ENCODE measurements around the gene DPEP3. TPM values are rescaled to one million over a fixed set of nuclear protein-coding genes. Genes with fewer than 3 reads are reported as not detected.
"Not testable (repeated sequence)": the region's sequence is repeated elsewhere in the genome, so short reads cannot be mapped to it uniquely, and the experiment has no call there.

Gene DPEP3
- total RNA-seq, 1 donor from 2014 or later, result not detected

- no peak for DNase-seq (ENCODE audit: low spot score)
These were observed 16.4 kb upstream of the DPEP3 start for GRCh38 chr16:67996666-67997065.

DNA sequence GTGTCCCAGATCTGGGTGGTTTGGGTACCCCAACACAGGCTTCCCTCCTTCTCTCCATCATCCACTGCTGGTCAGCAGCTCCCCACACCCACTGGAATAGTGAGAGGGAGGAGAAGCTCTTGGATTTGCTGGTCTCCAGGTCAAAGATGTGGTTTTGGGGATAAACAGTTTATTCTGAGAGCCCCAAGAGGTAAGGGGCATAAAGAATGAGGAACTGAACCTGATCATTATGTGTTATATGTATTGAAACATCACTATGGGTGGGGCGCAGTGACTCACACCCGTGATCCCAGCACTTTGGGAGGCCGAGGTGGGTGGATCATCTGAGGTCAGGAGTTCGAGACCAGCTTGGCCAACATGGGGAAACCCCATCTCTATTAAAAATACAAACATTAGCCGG is 15.1 kb upstream of the DPEP3 start:
- no peak for DNase-seq (ENCODE audit: low spot score)
- intact Hi-C loops (cut with DNase I), result no loop called here

More at GRCh38 chr16:67996666-67997065, 16.4 kb upstream of the DPEP3 start:
- intact Hi-C loops (cut with DNase I), result no loop called here

DNA sequence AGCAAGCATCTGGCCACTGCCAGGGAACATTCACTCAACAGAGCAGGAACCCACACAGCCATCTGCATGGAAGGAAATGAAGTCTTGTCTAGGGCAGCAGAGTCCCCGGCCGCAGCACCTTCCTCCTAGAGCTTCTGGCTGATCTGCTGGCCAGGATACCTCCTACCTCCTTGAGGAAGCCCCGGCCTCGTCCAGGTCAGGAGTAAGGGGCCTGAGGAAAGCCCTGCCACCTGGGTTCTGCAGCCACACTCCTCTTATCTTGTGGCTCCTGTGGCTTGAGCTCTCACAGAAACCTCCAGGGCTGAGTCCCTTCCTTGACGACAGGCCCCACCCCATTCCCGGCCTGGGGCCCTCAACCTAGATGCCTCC is 13.7 kb upstream of the DPEP3 start:
- not testable (repeated sequence) for DNase-seq (ENCODE audit: low spot score)
- intact Hi-C loops (cut with DNase I), result loop anchor here (5.0 kb wide), 2 partner anchors 48 to 238 kb away; no protein-coding TSS in a partner anchor

DNA sequence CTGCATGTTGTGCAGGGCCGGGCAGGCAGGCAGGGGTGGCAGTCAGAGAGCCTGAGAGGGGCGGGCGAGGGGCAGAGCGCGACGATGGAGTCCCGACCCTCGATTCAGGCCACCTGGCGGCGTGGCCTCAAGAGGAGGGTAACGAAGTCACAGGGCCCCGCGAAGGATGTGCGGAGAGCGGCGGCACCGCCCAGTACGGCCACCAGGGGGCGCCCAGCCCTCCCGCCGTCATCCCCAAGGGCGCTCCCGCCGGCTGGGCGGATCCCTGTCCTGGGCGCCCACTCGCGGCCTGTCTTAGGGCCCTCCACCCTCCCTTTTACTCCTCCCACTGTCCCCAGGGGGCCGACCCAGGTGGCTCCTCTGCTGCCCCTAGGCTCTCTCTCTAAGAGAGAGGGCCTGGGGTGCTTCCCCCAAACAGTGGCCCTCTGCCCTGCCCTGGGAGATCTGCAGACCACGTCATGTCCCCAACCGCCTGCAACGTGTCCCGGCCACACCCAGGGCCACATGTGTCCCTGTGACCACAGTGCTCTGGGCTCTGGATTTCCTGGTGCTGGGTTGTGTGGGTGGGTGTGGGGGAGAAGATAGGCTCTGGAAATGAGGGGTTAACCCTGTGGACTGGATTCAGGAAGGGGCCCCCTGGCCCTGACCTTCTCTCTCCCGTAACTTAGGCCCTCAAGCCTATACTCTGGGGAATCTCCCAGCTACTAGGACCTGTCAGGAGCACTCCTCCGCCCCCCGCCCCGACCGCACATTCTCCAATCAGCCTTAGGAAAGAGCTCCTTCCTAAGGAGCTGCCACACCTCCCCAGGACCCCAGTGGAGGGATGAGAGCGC is 13.1 kb upstream of the DPEP3 start:
- intact Hi-C loops (cut with DNase I), result loop anchor here (5.0 kb wide), 2 partner anchors 49 to 239 kb away; no protein-coding TSS in a partner anchor
- peak; percentile 90 for DNase-seq (ENCODE audit: low spot score)

GRCh38 chr16:67992661-67993206 is 12.4 kb upstream of the DPEP3 start:
- DNase-seq (ENCODE audit: low spot score), result no peak
- intact Hi-C loops (cut with DNase I), result loop anchor here (5.0 kb wide), 2 partner anchors 50 to 240 kb away; no protein-coding TSS in a partner anchor

GRCh38 chr16:67990018-67990386 is 9.7 kb upstream of the DPEP3 start:
- DNase-seq (ENCODE audit: low spot score), result no peak
- intact Hi-C loops (cut with DNase I), result loop anchor here (5.0 kb wide), 2 partner anchors 52 to 242 kb away; no protein-coding TSS in a partner anchor

DNA sequence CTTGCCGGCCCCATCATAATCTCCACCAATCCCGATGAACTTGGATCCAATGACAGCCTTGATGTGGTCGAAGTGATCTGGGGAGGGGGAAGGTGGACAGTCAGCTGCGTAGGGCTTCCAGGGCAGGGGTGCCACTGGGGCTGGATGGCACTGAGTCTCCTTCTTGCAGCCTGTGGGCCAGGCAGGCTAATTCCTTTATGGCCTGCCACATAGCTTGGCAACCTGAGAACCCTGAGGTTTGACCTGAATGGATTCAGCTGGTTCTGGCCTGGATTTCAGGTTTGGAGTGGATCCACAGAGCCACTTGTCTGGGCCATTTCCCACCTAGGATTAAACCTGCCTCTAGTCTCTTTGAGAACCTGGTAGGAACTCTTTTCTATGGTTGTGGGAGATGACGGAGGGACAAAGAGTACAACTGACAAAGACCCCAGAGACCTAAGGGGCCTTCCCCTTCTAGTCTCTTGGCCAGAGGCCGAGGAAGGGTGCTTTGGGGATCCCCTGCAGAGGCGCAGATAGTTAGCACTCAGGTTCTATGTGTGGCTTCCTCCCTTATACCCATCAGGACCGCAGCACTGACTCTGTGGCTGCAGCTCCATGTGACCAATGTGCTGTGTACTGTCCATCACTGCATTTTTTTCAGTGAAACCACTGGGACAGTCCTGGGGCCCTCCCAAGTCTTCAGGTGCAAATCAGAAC is 9.2 kb upstream of the DPEP3 start:
- intact Hi-C loops (cut with DNase I), result loop anchor here (5.0 kb wide), 2 partner anchors 53 to 243 kb away; no protein-coding TSS in a partner anchor
- DNase-seq (ENCODE audit: low spot score), result no peak

DNA sequence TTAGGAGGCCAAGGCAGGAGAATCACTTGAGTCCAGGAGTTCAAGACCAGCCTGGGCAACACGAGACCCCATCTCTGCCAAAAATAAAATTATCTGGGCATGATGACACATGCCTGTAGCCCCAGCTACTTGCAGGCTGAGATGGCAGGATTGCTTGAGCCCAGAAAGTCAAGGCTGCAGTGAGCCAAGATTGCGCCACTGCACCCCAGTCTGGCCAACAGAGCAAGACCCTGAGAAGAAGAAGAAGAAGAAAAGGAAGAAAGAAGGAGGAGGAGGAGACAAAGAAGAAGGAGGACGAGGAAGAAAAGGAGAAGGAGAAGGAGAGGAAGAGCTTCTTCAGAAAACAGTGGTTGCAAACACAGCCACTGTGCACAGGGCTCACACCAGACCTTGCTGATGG is 8.4 kb upstream of the DPEP3 start:
- intact Hi-C loops (cut with DNase I), result no loop called here
- DNase-seq (ENCODE audit: low spot score), result no peak

DNA sequence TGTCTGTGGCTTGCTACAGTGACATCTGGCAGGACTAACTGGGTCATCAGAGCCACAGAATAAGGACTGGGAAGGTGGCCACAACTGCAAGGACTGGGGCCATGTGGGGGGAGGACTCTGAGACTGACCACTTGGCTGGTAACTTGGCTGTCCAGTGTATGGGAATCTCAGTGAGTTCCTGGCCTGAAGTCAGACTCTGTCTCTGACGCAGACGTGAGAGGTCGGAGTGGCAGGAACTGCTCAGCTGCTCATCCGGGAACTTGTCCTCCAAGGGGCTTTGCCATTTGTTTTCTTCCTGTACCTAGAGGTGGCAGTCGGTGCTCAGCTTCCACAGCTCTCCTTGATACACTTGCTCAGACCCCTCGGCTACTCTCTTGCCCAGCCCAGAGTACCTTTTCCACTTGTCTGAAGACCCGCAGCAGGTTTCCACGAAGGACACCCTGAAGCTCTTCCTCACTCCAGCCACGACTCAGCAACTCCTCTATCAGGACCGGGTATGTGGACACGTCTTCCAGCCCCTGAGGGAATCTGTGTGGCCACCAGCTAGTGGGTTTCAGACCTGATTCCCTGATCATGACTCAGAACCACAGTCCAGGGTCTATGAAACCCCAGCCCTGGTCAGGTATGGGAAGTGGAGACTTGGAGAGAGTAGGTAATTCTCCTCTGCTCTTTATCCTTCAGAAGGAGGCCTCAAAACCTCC is 7.3 kb upstream of the DPEP3 start:
- no peak for DNase-seq (ENCODE audit: low spot score)
- intact Hi-C loops (cut with DNase I), result no loop called here

GRCh38 chr16:67986949-67987348 is 6.7 kb upstream of the DPEP3 start:
- intact Hi-C loops (cut with DNase I), result no loop called here
- DNase-seq (ENCODE audit: low spot score), result no peak

DNA sequence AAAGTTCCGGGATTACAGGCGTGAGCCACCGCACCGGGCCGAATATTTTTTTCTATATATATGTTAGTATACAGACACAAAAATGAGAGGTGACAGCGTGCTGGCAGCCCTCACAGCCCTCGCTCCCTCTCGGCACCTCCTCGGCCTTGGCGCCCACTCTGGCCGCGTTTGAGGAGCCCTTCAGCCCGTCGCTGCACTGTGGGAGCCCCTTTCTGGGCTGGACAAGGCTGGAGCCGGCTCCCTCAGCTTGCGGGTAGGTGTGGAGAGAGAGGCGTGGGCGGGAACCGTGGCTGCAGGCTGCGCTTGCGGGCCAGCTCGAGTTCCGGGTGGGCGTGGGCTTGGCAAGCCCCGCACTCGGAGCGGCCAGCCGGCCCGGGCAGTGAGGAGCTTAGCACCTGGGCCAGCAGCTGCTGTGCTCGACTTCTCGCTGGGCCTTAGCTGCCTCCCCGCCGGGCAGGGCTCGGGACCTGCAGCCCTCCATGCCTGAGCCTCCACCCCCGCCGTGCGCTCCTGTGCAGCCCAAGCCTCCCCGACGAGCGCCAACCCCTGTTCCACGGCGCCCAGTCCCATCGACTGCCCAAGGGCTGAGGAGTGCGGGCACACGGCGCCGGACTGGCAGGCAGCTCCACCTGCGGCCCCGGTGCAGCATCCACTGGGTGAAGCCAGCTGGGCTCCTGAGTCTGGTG is 1.9 kb upstream of the DPEP3 start:
- DNase-seq (ENCODE audit: low spot score), result no peak
- intact Hi-C loops (cut with DNase I), result no loop called here

- no peak for DNase-seq (ENCODE audit: low spot score)
- intact Hi-C loops (cut with DNase I), result no loop called here
These were observed 2.7 kb downstream of the DPEP3 start for GRCh38 chr16:67977469-67978227.

GRCh38 chr16:67977005-67977404 is 3.3 kb downstream of the DPEP3 start:
- no peak for DNase-seq (ENCODE audit: low spot score)
- intact Hi-C loops (cut with DNase I), result no loop called here

DNA sequence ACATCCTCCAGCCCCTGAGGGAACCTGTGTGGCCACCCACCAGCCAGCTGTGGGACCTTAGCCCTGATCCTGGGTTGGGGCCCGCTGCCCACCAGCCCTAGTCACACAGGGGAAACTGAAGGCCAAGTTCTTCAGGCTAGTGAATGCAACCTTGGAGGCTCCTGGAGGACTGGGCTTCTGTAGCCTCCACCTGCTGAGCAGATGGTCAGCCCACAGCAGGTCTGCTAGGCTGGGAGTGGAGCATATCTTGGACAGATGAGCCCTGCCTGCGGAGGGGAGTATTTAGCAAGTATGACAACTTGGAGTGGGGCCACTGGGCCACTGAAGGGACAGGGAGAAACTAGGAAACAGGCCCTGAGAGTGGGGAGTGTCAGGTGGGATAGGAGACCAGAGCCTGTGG is 4.1 kb downstream of the DPEP3 start:
- intact Hi-C loops (cut with DNase I), result no loop called here
- no peak for DNase-seq (ENCODE audit: low spot score)

DNA sequence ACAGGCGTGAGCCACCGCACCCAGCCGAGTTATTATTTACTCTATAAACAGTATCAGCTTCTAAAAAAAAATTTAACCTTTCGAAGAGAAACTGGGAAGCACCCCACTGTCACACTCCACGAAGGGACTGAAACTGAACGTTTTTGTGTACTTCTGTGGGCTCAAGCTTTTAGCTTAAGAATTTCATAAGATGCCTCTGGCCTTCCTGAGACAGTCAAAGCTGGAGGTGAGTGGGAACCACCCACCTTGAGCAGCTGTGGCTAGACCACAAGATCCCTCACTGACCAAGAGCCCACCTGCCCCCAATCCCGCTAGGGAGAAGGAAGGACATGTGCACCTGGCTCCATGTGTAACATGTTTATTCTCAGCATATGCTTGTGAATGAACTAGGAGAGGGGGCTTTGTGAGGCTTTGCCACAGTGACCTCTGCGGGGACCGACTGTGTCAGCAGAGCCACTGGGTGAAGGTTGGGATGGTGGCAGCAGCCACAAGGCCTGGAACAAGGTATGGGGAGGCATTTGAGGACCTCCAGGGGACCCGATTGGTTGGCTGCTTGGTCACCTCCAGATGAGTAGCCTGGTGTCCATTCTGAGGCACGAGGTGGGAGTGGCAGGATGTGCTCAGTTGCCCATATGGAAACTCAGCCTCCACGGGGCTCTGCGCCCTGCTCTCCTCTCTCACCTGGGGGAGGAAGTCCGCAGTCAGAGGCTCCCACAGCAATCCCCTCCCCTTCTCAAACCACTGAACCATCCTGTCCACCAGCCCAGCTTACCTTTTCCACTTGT is 4.8 kb downstream of the DPEP3 start:
- DNase-seq (ENCODE audit: low spot score), result no peak
- intact Hi-C loops (cut with DNase I), result no loop called here

DNA sequence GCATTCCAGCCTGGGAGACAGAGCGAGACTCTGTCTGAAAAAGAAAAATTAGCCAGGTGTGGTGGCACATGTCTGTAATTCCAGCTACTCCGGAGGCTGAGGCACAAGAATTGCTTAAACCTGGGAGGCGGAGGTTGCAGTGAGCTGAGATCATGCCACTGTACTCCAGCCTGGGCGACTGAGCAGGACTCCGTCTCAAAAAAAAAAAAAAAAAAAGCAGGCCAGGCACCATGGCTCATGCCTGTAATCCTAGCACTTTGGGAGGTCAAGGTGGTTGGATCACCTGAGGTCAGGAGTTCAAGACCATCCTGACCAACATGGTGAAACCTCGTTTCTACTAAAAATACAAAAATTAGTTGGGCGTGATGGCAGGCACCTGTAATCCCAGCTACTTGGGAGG is 8.0 kb downstream of the DPEP3 start:
- intact Hi-C loops (cut with DNase I); DNase-seq (ENCODE audit: low spot score): not testable (repeated sequence)

GRCh38 chr16:67971111-67971510 is 9.2 kb downstream of the DPEP3 start:
- intact Hi-C loops (cut with DNase I), result no loop called here
- DNase-seq (ENCODE audit: low spot score), result no peak
